GM10266 (cell line): ENCODE data around the gene ZNF91.

ENCODE experiments used
- DNase-seq: peaks from one replicate; pipeline ENCODE4 v3.0.0; 2012; ENCODE audit errors: extremely low spot score
- TF ChIP-seq, protein P1 (sequence below): IDR thresholded peaks from 2 replicates; pipeline ENCODE4 v1.5.1; 2012; ENCODE audit warnings: mild to moderate bottlenecking, low read depth; ENCODE audit not compliant: control insufficient read depth, insufficient read depth; ENCODE audit errors: missing control alignments

The ZNF91 gene

GRCh38 chr19:23318143-23318542, 77.1 kb downstream of the ZNF91 start:
- TF ChIP-seq, protein P1, sequence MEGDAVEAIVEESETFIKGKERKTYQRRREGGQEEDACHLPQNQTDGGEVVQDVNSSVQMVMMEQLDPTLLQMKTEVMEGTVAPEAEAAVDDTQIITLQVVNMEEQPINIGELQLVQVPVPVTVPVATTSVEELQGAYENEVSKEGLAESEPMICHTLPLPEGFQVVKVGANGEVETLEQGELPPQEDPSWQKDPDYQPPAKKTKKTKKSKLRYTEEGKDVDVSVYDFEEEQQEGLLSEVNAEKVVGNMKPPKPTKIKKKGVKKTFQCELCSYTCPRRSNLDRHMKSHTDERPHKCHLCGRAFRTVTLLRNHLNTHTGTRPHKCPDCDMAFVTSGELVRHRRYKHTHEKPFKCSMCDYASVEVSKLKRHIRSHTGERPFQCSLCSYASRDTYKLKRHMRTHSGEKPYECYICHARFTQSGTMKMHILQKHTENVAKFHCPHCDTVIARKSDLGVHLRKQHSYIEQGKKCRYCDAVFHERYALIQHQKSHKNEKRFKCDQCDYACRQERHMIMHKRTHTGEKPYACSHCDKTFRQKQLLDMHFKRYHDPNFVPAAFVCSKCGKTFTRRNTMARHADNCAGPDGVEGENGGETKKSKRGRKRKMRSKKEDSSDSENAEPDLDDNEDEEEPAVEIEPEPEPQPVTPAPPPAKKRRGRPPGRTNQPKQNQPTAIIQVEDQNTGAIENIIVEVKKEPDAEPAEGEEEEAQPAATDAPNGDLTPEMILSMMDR, result no peak
- no peak for DNase-seq

- TF ChIP-seq, protein P1, result no peak
- no peak for DNase-seq
Observed at GRCh38 chr19:23315286-23315685, 80.0 kb downstream of the ZNF91 start.

- no peak for DNase-seq
- TF ChIP-seq, protein P1, result no peak
Observed at GRCh38 chr19:23314505-23315251, 80.6 kb downstream of the ZNF91 start.

DNA sequence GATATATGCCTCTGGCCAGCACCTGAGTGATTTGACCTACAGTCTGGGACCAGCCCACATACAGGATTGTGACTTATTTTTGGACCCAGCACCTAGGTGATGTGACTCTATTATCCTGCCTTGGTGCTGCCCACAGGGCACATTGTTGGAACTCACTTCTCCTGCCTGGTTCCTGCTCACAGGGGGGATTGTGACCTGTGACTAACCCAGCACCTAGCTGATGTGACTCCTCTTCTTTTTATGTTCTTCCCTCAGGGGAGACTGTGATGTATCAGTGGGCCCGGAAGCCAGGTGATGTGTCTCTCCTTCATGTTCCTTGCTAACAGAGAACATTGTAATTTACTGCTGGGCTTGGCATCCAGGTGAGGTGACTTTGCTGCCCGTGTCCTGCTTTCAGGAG, 82.1 kb downstream of the ZNF91 start:
- DNase-seq, result no peak
- TF ChIP-seq, protein P1, result no peak

DNA sequence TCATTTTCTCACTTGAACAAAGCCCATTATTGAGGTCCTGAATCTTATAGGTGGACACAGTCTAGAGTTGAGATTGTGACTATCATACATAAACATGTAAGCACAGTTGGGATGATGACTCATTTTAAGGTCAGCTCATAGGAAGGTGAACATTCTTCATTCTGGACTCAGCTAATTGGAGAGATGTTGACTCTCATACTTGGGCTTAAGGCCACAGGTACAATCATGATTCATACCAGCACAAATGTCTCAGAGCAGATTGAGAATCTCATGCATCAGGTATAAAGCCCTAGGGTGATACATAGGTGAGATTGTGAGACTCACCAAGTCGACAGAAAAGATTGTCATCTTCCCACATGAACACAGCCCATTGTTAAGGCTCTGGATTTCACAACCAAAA, 82.8 kb downstream of the ZNF91 start:
- TF ChIP-seq, protein P1, result no peak
- no peak for DNase-seq

DNA sequence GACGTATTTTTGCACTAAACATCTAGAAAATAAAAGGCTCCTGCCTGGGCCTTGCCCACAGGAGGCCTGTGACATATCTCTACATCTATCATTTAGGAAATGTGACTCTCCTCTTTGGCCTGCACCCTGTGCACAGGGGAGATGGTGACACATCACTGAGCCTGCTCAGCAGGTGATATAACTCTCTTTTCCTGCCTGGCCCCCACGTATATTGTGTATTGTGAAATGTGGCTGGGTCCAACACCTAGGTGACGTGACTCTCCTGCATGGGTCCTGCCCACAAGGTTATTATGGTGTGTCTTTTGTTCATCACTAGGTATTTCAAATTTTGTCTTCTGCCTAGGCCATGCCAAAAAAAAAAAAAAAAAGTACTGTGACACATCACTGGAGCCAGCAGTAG, 83.7 kb downstream of the ZNF91 start:
- TF ChIP-seq, protein P1, result no peak
- no peak for DNase-seq

GRCh38 chr19:23310729-23311211, 84.5 kb downstream of the ZNF91 start:
- no peak for DNase-seq
- TF ChIP-seq, protein P1, result no peak
